ENCODE measurements around the gene TEAD4.

- TF ChIP-seq, protein P1, sequence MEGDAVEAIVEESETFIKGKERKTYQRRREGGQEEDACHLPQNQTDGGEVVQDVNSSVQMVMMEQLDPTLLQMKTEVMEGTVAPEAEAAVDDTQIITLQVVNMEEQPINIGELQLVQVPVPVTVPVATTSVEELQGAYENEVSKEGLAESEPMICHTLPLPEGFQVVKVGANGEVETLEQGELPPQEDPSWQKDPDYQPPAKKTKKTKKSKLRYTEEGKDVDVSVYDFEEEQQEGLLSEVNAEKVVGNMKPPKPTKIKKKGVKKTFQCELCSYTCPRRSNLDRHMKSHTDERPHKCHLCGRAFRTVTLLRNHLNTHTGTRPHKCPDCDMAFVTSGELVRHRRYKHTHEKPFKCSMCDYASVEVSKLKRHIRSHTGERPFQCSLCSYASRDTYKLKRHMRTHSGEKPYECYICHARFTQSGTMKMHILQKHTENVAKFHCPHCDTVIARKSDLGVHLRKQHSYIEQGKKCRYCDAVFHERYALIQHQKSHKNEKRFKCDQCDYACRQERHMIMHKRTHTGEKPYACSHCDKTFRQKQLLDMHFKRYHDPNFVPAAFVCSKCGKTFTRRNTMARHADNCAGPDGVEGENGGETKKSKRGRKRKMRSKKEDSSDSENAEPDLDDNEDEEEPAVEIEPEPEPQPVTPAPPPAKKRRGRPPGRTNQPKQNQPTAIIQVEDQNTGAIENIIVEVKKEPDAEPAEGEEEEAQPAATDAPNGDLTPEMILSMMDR (IDR thresholded peaks at IDR 0.05): no peak
- TF ChIP-seq EP300 (IDR thresholded peaks at IDR 0.05): no peak
- no peak for TF ChIP-seq POLR2A (IDR thresholded peaks at IDR 0.05)
Observed at GRCh38 chr12:3019005-3019680, 59.9 kb downstream of the TEAD4 start.
